ENCODE results near the gene MBL2. TPM values are rescaled to one million over a fixed set of nuclear protein-coding genes. Genes with fewer than 3 reads are reported as not detected.
A peak's percentile ranks its signal among the peaks of the same experiment; 100 is the strongest.

Gene MBL2
- total and polyA plus RNA-seq, 2 donors from 2014 or later = not detected

DNA sequence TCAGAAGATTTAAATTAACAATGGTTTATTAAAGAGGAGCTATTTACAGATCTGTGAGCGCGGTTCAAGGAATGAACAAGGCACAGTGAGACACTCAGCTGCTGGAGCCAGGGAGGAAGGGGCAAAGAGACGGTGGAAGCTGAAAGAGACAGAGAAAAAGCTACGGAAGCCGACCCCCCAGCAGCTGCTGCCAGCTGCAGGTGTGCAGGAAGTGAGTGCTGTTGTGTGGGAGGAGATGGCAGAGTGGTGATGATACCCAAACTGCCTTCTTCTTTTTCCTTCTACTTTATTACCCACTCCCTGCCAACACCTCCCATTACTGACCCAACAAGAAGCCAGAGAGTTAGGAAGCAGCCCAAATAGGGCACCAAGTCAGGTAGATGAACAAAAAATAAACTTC lies 41.9 kb upstream of the MBL2 start:
- TF ChIP-seq, protein P1, sequence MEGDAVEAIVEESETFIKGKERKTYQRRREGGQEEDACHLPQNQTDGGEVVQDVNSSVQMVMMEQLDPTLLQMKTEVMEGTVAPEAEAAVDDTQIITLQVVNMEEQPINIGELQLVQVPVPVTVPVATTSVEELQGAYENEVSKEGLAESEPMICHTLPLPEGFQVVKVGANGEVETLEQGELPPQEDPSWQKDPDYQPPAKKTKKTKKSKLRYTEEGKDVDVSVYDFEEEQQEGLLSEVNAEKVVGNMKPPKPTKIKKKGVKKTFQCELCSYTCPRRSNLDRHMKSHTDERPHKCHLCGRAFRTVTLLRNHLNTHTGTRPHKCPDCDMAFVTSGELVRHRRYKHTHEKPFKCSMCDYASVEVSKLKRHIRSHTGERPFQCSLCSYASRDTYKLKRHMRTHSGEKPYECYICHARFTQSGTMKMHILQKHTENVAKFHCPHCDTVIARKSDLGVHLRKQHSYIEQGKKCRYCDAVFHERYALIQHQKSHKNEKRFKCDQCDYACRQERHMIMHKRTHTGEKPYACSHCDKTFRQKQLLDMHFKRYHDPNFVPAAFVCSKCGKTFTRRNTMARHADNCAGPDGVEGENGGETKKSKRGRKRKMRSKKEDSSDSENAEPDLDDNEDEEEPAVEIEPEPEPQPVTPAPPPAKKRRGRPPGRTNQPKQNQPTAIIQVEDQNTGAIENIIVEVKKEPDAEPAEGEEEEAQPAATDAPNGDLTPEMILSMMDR (IDR thresholded peaks at IDR 0.05; ENCODE audit: borderline replicate concordance, extremely low read depth, insufficient read depth) = no peak
- no peaks in the 10 kb centered on the region for H3K36me3 ChIP-seq (ENCODE audit: control insufficient read depth in 2 of 3, insufficient read depth in 3 of 3, low read length in 3 of 3)
- no peak for FAIRE-seq
- H3K4me3 ChIP-seq (ENCODE audit: low read length in 3 of 3) = no peak overlapping the region
- DNase-seq = peak in 3 of 5 donors; percentile 15 to 25 (median 16)
- no peak overlapping the region for H3K27ac ChIP-seq (ENCODE audit: low read depth in 2 of 2, low read length in 2 of 2)
- no peaks in the 10 kb centered on the region for H3K4me1 ChIP-seq (ENCODE audit: control insufficient read depth in 2 of 3, insufficient read depth in 2 of 3, low read depth in 1 of 3, low read length in 3 of 3)
- no peaks in the 10 kb centered on the region for H3K9me3 ChIP-seq (ENCODE audit: control insufficient read depth in 2 of 3, insufficient read depth in 1 of 3, low read length in 3 of 3)
- intact Hi-C loops (cut with DNase I) = no loop called here
- H3K9ac ChIP-seq (ENCODE audit: low read length in 3 of 3) = no peak overlapping the region
- no peaks in the 10 kb centered on the region for H3K27me3 ChIP-seq (ENCODE audit: control insufficient read depth, insufficient read depth, low read length)

DNA sequence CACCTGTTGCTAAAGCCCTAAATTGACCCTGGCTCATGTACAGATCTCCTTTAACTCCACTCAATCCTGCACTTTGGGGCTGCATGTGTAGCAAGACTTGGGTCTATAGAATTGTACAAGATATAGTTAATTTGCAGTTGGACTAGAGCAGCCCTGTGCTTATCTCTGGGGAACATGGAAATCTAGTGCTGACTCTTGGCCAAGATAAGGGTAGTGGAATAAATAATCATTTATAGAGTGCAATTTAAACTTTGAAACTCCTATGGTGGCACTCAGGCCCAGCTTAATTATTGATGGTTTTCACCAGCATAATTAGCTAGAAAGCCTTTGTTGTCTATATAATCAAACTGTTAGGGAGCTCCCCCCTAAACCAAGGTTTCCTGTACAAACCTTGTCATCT lies 39.2 kb upstream of the MBL2 start:
- H3K27me3 ChIP-seq (ENCODE audit: control insufficient read depth, insufficient read depth, low read length) = no peaks in the 10 kb centered on the region
- intact Hi-C loops (cut with DNase I) = no loop called here
- TF ChIP-seq, protein P1 (IDR thresholded peaks at IDR 0.05; ENCODE audit: borderline replicate concordance, extremely low read depth, insufficient read depth) = no peak
- no peaks in the 10 kb centered on the region for H3K9me3 ChIP-seq (ENCODE audit: control insufficient read depth in 2 of 3, insufficient read depth in 1 of 3, low read length in 3 of 3)
- no peak overlapping the region for H3K4me3 ChIP-seq (ENCODE audit: low read length in 3 of 3)
- H3K4me1 ChIP-seq (ENCODE audit: control insufficient read depth in 2 of 3, insufficient read depth in 2 of 3, low read depth in 1 of 3, low read length in 3 of 3) = no peaks in the 10 kb centered on the region
- DNase-seq = no peak
- no peak overlapping the region for H3K27ac ChIP-seq (ENCODE audit: low read depth in 2 of 2, low read length in 2 of 2)
- H3K9ac ChIP-seq (ENCODE audit: low read length in 3 of 3) = no peak overlapping the region
- no peaks in the 10 kb centered on the region for H3K36me3 ChIP-seq (ENCODE audit: control insufficient read depth in 2 of 3, insufficient read depth in 3 of 3, low read length in 3 of 3)
- no peak for FAIRE-seq

DNA sequence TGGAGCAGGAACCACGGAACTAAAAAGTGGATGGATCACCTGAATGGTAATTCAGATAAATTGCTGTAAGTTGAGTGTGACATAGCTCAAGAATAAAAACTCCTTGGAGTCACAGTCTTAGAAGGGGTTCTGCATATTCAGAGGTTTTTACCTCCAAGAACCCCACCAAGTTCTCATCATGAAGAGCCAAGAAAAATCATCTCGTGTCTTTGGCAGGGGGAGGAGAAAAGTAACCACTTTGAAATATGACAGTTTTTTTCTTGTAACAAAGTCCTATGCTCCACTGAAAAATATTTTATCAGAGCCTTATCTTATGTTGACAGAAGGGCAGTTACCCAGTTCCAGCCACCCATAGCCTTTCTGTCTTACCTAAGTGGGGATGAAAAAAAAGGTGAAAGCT lies 38.2 kb upstream of the MBL2 start:
- FAIRE-seq = no peak

More for the DNA sequence above, 38.2 kb upstream of the MBL2 start:
- Histone ChIP-seq H3K9me3 (ENCODE audit: control insufficient read depth in 2 of 3, insufficient read depth in 1 of 3, low read length in 3 of 3) (no peaks in the 10 kb centered on the region), H3K27me3 (ENCODE audit: control insufficient read depth, insufficient read depth, low read length) (no peaks in the 10 kb centered on the region), H3K4me3 (ENCODE audit: low read length in 3 of 3) (no peak overlapping the region), H3K9ac (ENCODE audit: low read length in 3 of 3) (no peak overlapping the region), H3K27ac (ENCODE audit: low read depth in 2 of 2, low read length in 2 of 2) (no peak overlapping the region), H3K4me1 (ENCODE audit: control insufficient read depth in 2 of 3, insufficient read depth in 2 of 3, low read depth in 1 of 3, low read length in 3 of 3) (no peaks in the 10 kb centered on the region), H3K36me3 (ENCODE audit: control insufficient read depth in 2 of 3, insufficient read depth in 3 of 3, low read length in 3 of 3) (no peaks in the 10 kb centered on the region)
- TF ChIP-seq, protein P1 (IDR thresholded peaks at IDR 0.05; ENCODE audit: borderline replicate concordance, extremely low read depth, insufficient read depth) = no peak
- intact Hi-C loops (cut with DNase I) = no loop called here
- DNase-seq = no peak
